ENCODE measurements around the gene DISC1. TPM values are rescaled to one million over a fixed set of nuclear protein-coding genes. Genes with fewer than 3 reads are reported as not detected.

DISC1 gene
- total RNA-seq, 1 experiment from 2014 or later = 1.8 TPM

GRCh38 chr1:231847612-231848397, 221.2 kb downstream of the DISC1 start:
- intact Hi-C loops (cut with micrococcal nuclease; ENCODE audit: unreplicated experiment) = no loop called here
- TF ChIP-seq, protein P1, sequence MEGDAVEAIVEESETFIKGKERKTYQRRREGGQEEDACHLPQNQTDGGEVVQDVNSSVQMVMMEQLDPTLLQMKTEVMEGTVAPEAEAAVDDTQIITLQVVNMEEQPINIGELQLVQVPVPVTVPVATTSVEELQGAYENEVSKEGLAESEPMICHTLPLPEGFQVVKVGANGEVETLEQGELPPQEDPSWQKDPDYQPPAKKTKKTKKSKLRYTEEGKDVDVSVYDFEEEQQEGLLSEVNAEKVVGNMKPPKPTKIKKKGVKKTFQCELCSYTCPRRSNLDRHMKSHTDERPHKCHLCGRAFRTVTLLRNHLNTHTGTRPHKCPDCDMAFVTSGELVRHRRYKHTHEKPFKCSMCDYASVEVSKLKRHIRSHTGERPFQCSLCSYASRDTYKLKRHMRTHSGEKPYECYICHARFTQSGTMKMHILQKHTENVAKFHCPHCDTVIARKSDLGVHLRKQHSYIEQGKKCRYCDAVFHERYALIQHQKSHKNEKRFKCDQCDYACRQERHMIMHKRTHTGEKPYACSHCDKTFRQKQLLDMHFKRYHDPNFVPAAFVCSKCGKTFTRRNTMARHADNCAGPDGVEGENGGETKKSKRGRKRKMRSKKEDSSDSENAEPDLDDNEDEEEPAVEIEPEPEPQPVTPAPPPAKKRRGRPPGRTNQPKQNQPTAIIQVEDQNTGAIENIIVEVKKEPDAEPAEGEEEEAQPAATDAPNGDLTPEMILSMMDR (conservative IDR thresholded peaks at IDR 0.05; ENCODE audit: low read depth, low read length) = no peak
- no peak for TF ChIP-seq EZH2 (IDR thresholded peaks at IDR 0.05; ENCODE audit: borderline replicate concordance, low read depth, low read length, poor library complexity, severe bottlenecking)
- H3K4me3 ChIP-seq (ENCODE audit: low read depth, low read length, poor library complexity, severe bottlenecking) = no peak overlapping the region
- no peaks in the 10 kb centered on the region for H3K27me3 ChIP-seq (replicated peaks; ENCODE audit: insufficient read depth, low read depth, low read length, poor library complexity)
- POLR2A ChIA-PET (ENCODE audit: low non-redundant PET) = no interaction called here
- no peaks in the 10 kb centered on the region for H3K4me1 ChIP-seq (ENCODE audit: insufficient read depth, low read length, poor library complexity, severe bottlenecking)
- no peak overlapping the region for H3K27ac ChIP-seq (ENCODE audit: low read depth, low read length, poor library complexity, severe bottlenecking)
- CTCF ChIA-PET = no interaction called here
- BruUV-seq (replicated peaks) = no TSS peak
- H3K36me3 ChIP-seq (ENCODE audit: insufficient read depth, low read length, poor library complexity, severe bottlenecking) = no peaks in the 10 kb centered on the region
- DNase-seq (ENCODE audit: low spot score) = no peak
- no peaks in the 10 kb centered on the region for H3K9me3 ChIP-seq (ENCODE audit: low read depth, low read length, poor library complexity, severe bottlenecking)

- Histone ChIP-seq H3K4me3 (ENCODE audit: low read depth, low read length, poor library complexity, severe bottlenecking) (no peak overlapping the region), H3K9me3 (ENCODE audit: low read depth, low read length, poor library complexity, severe bottlenecking) (no peaks in the 10 kb centered on the region), H3K36me3 (ENCODE audit: insufficient read depth, low read length, poor library complexity, severe bottlenecking) (no peaks in the 10 kb centered on the region), H3K4me1 (ENCODE audit: insufficient read depth, low read length, poor library complexity, severe bottlenecking) (no peaks in the 10 kb centered on the region), H3K27me3 (replicated peaks; ENCODE audit: insufficient read depth, low read depth, low read length, poor library complexity) (no peaks in the 10 kb centered on the region), H3K27ac (ENCODE audit: low read depth, low read length, poor library complexity, severe bottlenecking) (no peak overlapping the region)
- CTCF ChIA-PET = no interaction called here
- TF ChIP-seq, protein P1 (conservative IDR thresholded peaks at IDR 0.05; ENCODE audit: low read depth, low read length) = no peak
- TF ChIP-seq EZH2 (IDR thresholded peaks at IDR 0.05; ENCODE audit: borderline replicate concordance, low read depth, low read length, poor library complexity, severe bottlenecking) = no peak
- no peak for DNase-seq (ENCODE audit: low spot score)
- BruUV-seq (replicated peaks) = no TSS peak
- POLR2A ChIA-PET (ENCODE audit: low non-redundant PET) = no interaction called here
- intact Hi-C loops (cut with micrococcal nuclease; ENCODE audit: unreplicated experiment) = no loop called here
Measured at GRCh38 chr1:231849981-231850380, 223.4 kb downstream of the DISC1 start.

DNA sequence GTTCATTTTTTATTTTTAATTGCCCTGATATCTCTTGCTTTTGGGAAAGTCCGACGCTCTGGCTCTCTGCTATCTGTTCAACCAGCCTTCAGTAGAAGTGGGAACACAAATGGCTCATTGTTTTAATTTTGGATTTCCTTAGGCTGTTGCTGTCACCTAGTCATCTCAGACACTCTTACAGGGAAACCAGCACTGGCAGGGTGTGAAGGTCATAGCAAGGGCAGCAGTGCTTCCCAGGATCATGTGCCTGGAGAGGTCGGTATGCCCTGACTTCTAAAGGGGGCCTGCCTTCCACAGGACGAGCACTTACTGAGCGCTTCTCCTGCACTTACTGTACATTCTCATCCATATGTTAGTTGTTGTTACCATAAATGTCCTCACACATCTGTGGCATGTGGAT, 224.2 kb downstream of the DISC1 start:
- CTCF ChIA-PET = interaction anchor here (0.5 kb wide), 1 partner anchor 524 kb away, joined by 3 read pairs; no protein-coding TSS in a partner anchor
- BruUV-seq (replicated peaks) = no TSS peak

More for the DNA sequence above, 224.2 kb downstream of the DISC1 start:
- Histone ChIP-seq H3K4me1 (ENCODE audit: insufficient read depth, low read length, poor library complexity, severe bottlenecking) (no peaks in the 10 kb centered on the region), H3K27ac (ENCODE audit: low read depth, low read length, poor library complexity, severe bottlenecking) (no peak overlapping the region), H3K27me3 (replicated peaks; ENCODE audit: insufficient read depth, low read depth, low read length, poor library complexity) (no peaks in the 10 kb centered on the region), H3K36me3 (ENCODE audit: insufficient read depth, low read length, poor library complexity, severe bottlenecking) (no peaks in the 10 kb centered on the region), H3K9me3 (ENCODE audit: low read depth, low read length, poor library complexity, severe bottlenecking) (no peaks in the 10 kb centered on the region), H3K4me3 (ENCODE audit: low read depth, low read length, poor library complexity, severe bottlenecking) (no peak overlapping the region)
- TF ChIP-seq, protein P1 (conservative IDR thresholded peaks at IDR 0.05; ENCODE audit: low read depth, low read length) = no peak
- TF ChIP-seq EZH2 (IDR thresholded peaks at IDR 0.05; ENCODE audit: borderline replicate concordance, low read depth, low read length, poor library complexity, severe bottlenecking) = no peak
- intact Hi-C loops (cut with micrococcal nuclease; ENCODE audit: unreplicated experiment) = no loop called here
- POLR2A ChIA-PET (ENCODE audit: low non-redundant PET) = no interaction called here
- DNase-seq (ENCODE audit: low spot score) = no peak
